HEK293T (cell line): ENCODE data around the gene LMX1A.

Experiments
- CTCF ChIA-PET: fragments of 350-600 bp; formaldehyde crosslinking; extraction: SDS; loops from one replicate; lab custom pipeline; 2021; ENCODE audit warnings: antibody characterized with exemption, inconsistent platforms; lab: Yijun Ruan, JAX
- POLR2A ChIA-PET: fragments of 350-600 bp; formaldehyde crosslinking; extraction: SDS; loops from one replicate; lab custom pipeline; 2020; ENCODE audit warnings: antibody characterized with exemption, inconsistent platforms; lab: Yijun Ruan, JAX
- DNase-seq: peaks from one replicate; pipeline ENCODE4 v3.0.0; 2012; ENCODE audit warnings: mixed read lengths; ENCODE audit errors: extremely low spot score
- ARNT ChIP-seq: fragments of 450-650 bp; IDR thresholded peaks from 2 replicates; pipeline ENCODE4 v1.6.1; 2017; ENCODE audit warnings: mild to moderate bottlenecking
- BHLHE40 ChIP-seq: fragments of 450-650 bp; IDR thresholded peaks from 2 replicates; pipeline ENCODE4 v1.6.1; 2016; ENCODE audit warnings: mild to moderate bottlenecking, moderate library complexity, borderline replicate concordance
- CTBP1 ChIP-seq: fragments of 450-650 bp; IDR thresholded peaks from 2 replicates; pipeline ENCODE4 v1.6.1; 2016; ENCODE audit warnings: borderline replicate concordance
- ELF4 ChIP-seq: fragments of 450-650 bp; IDR thresholded peaks from 2 replicates; pipeline ENCODE4 v1.6.1; 2017; ENCODE audit warnings: antibody characterized with exemption
- FOXA1 ChIP-seq: fragments of 450-650 bp; IDR thresholded peaks from 2 replicates; pipeline ENCODE4 v1.6.1; 2016; ENCODE audit warnings: mild to moderate bottlenecking
- FOXK2 ChIP-seq: fragments of 450-650 bp; IDR thresholded peaks from 2 replicates; pipeline ENCODE4 v1.6.1; 2016; ENCODE audit warnings: mild to moderate bottlenecking
- FOXM1 ChIP-seq: fragments of 450-650 bp; IDR thresholded peaks from 2 replicates; pipeline ENCODE4 v1.6.1; 2017; ENCODE audit warnings: mild to moderate bottlenecking, borderline replicate concordance
- HDGF ChIP-seq: fragments of 450-650 bp; IDR thresholded peaks from 2 replicates; pipeline ENCODE4 v1.6.1; 2017; ENCODE audit warnings: antibody characterized with exemption, borderline replicate concordance
- L3MBTL2 ChIP-seq: fragments of 450-650 bp; conservative IDR thresholded peaks from 2 replicates; pipeline ENCODE4 v1.6.1; 2016; ENCODE audit warnings: mild to moderate bottlenecking
- LEF1 ChIP-seq: fragments of 450-650 bp; IDR thresholded peaks from 2 replicates; pipeline ENCODE4 v1.6.1; 2017; ENCODE audit warnings: mild to moderate bottlenecking, borderline replicate concordance
- NFRKB ChIP-seq: fragments of 450-650 bp; IDR thresholded peaks from 2 replicates; pipeline ENCODE4 v1.6.1; 2016; ENCODE audit warnings: mild to moderate bottlenecking, moderate library complexity
- PKNOX1 ChIP-seq: fragments of 450-650 bp; IDR thresholded peaks from 2 replicates; pipeline ENCODE4 v1.6.1; 2016
- SP1 ChIP-seq: fragments of 450-650 bp; IDR thresholded peaks from 2 replicates; pipeline ENCODE4 v1.6.1; 2017
- SUZ12 ChIP-seq: fragments of 450-650 bp; IDR thresholded peaks from 2 replicates; pipeline ENCODE4 v1.6.1; 2016; ENCODE audit warnings: mild to moderate bottlenecking
- TARDBP ChIP-seq: fragments of 450-650 bp; IDR thresholded peaks from 2 replicates; pipeline ENCODE4 v1.6.1; 2016
- ZNF384 ChIP-seq: fragments of 450-650 bp; IDR thresholded peaks from 2 replicates; pipeline ENCODE4 v1.6.1; 2016

LMX1A gene

DNA sequence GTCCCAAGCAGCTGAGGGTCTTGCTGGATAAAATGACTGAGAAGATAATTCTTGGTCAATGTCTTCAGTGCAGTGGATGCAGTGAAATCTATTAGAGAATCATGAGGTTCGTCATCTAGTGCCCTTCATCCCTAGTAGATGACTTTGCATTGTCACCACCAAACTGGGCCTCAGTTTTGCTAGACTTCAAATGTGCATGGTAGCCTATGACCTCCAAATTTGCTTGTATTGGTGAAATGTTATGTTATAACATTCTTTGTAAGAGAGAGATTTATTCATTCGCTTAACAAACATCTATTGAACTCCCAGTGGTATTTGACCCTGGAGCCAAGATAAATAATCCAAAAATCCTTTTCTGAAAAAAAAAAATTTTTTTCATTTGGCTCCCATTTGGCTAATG lies 183.8 kb downstream of the LMX1A start:
- TF ChIP-seq BHLHE40 (no peak), LEF1 (no peak), ELF4 (no peak)
- ChIA-PET POLR2A (no interaction called here), CTCF (no interaction called here)
- DNase-seq: no peak

- CTCF ChIA-PET: no interaction called here
- DNase-seq: no peak
- POLR2A ChIA-PET: no interaction called here
- no peak for TF ChIP-seq FOXK2
- no peak for TF ChIP-seq SUZ12
- no peak for TF ChIP-seq HDGF
- no peak for TF ChIP-seq PKNOX1
- no peak for TF ChIP-seq ELF4
- TF ChIP-seq LEF1: no peak
- TF ChIP-seq CTBP1: no peak
- no peak for TF ChIP-seq L3MBTL2
- TF ChIP-seq ZNF384: no peak
- no peak for TF ChIP-seq TARDBP
- TF ChIP-seq BHLHE40: no peak
- TF ChIP-seq SP1: no peak
- no peak for TF ChIP-seq FOXM1
- TF ChIP-seq NFRKB: no peak
- TF ChIP-seq ARNT: no peak
- no peak for TF ChIP-seq FOXA1
Measured at GRCh38 chr1:165169729-165170128, 186.8 kb downstream of the LMX1A start.

DNA sequence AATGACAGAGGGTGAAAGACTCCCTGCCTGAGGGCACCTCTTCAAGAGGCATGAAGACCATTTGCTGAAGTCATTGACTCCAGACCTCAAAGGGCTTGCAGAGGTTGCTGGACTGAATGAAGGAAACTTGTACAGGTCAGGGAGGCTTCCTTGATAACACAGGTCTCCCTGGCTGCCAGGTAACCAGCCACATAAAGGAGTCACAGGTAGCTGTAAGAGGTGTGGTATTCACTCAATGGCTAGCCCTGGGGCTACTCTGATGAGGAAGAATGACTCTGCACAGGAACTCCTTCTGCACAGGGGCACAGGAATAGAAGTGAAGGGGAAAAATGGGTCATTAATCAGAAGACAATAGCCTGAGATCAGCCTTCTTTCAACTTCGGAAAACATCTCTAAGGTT lies 187.5 kb downstream of the LMX1A start:
- CTCF ChIA-PET: no interaction called here
- no peak for DNase-seq
- no peak for TF ChIP-seq CTBP1
- TF ChIP-seq SP1: no peak
- no peak for TF ChIP-seq PKNOX1
- TF ChIP-seq FOXK2: no peak
- no peak for TF ChIP-seq FOXM1
- no peak for TF ChIP-seq SUZ12
- no peak for TF ChIP-seq ARNT
- TF ChIP-seq ZNF384: no peak
- no peak for TF ChIP-seq FOXA1
- no peak for TF ChIP-seq TARDBP
- no peak for TF ChIP-seq ELF4
- TF ChIP-seq BHLHE40: no peak
- no peak for TF ChIP-seq L3MBTL2
- TF ChIP-seq LEF1: no peak
- no peak for TF ChIP-seq NFRKB
- TF ChIP-seq HDGF: no peak
- POLR2A ChIA-PET: no interaction called here

GRCh38 chr1:165168467-165168866 lies 188.0 kb downstream of the LMX1A start:
- DNase-seq: no peak
- TF ChIP-seq TARDBP: no peak
- no peak for TF ChIP-seq BHLHE40
- no peak for TF ChIP-seq PKNOX1
- CTCF ChIA-PET: no interaction called here
- POLR2A ChIA-PET: no interaction called here

DNA sequence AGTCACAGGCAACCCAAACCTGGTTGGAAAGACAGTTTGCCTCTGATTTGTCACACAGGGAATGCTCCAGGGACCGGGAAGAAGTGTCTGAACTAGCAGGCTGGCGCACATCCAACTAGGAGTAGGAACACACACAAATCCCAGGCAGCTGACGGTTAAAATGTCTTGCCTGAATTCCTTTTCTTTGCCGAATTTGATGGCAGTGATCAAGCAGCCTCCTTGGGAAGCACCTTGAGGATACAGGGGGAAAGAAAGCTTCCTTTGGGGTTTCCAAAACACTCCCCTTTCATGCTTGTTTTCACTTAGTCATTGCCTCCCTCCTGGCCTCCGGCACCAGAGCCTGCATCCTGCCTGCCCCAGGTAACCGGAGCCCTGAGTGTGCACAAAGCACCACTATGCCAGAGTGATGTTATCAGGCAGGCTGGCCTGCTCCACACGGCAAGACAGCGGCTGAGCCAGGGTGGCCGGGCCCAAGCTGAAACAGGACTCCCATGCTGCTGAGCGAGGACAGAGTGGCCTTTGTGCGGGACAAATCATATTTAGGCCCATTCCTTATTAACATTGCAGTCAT lies 193.8 kb downstream of the LMX1A start:
- ChIA-PET CTCF (no interaction called here), POLR2A (no interaction called here)
- DNase-seq: no peak
- no peak for TF ChIP-seq BHLHE40
- no peak for TF ChIP-seq ZNF384
- no peak for TF ChIP-seq ARNT
- TF ChIP-seq LEF1: no peak
- TF ChIP-seq ELF4: no peak
- TF ChIP-seq PKNOX1: no peak
- TF ChIP-seq TARDBP: no peak
- no peak for TF ChIP-seq SUZ12
- TF ChIP-seq CTBP1: no peak
- no peak for TF ChIP-seq FOXM1
- no peak for TF ChIP-seq SP1
- no peak for TF ChIP-seq FOXK2
- no peak for TF ChIP-seq FOXA1
- TF ChIP-seq L3MBTL2: no peak
- no peak for TF ChIP-seq NFRKB

- TF ChIP-seq ZNF384 (no peak), ARNT (no peak), L3MBTL2 (no peak), CTBP1 (no peak), SUZ12 (no peak), LEF1 (no peak), SP1 (no peak), FOXA1 (no peak), FOXK2 (no peak), HDGF (no peak), NFRKB (no peak), PKNOX1 (no peak), FOXM1 (no peak), ELF4 (no peak), TARDBP (no peak), BHLHE40 (no peak)
- ChIA-PET POLR2A (no interaction called here), CTCF (no interaction called here)
- no peak for DNase-seq
Measured at GRCh38 chr1:165161130-165161529, 195.4 kb downstream of the LMX1A start.
